Measurements from ENCODE around the gene LYPLA2.

DNA sequence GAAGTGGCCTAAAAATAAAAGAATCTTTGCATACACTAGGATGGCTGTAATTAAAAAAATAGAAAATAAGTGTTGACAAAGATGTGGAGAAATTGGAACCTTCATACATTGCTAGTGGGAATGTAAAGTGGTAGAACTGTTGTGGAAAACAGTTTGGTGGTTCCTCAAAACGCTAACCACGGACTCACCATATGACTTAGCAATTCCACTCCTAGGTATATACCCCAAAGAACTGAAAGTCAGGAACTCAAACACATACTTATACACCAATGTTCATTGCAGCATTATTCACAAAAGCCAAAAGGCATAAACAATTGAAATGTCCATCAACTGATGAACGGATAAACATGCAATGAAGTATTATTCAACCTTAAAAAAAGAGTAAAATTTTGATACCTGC lies 45.1 kb downstream of the LYPLA2 start:
- TF ChIP-seq, protein P1, sequence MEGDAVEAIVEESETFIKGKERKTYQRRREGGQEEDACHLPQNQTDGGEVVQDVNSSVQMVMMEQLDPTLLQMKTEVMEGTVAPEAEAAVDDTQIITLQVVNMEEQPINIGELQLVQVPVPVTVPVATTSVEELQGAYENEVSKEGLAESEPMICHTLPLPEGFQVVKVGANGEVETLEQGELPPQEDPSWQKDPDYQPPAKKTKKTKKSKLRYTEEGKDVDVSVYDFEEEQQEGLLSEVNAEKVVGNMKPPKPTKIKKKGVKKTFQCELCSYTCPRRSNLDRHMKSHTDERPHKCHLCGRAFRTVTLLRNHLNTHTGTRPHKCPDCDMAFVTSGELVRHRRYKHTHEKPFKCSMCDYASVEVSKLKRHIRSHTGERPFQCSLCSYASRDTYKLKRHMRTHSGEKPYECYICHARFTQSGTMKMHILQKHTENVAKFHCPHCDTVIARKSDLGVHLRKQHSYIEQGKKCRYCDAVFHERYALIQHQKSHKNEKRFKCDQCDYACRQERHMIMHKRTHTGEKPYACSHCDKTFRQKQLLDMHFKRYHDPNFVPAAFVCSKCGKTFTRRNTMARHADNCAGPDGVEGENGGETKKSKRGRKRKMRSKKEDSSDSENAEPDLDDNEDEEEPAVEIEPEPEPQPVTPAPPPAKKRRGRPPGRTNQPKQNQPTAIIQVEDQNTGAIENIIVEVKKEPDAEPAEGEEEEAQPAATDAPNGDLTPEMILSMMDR (conservative IDR thresholded peaks at IDR 0.05 in 1 of 2, IDR thresholded peaks at IDR 0.05 in 1 of 2; ENCODE audit: extremely low read depth in 1 of 2, insufficient read depth in 1 of 2, low read depth in 1 of 2, low read length in 2 of 2) = no peak
- TF ChIP-seq EZH2 (IDR thresholded peaks at IDR 0.05; ENCODE audit: borderline replicate concordance, low read length) = no peak

Data from mammary epithelial cell (primary cell).